ENCODE measurements around the gene PDIA2. TPM values are rescaled to one million over a fixed set of nuclear protein-coding genes. Genes with fewer than 3 reads are reported as not detected.

Gene PDIA2
- polyA plus RNA-seq, 3 donors: 0.73 to 2.5 (median 1.6) TPM

Other genes with a start within 250 kb of the PDIA2 start
- gene POLR3K, start 229.6 kb upstream of the PDIA2 start, polyA plus RNA-seq (ENCODE audit: insufficient read length in 3 of 3): 10 to 100 TPM; 11.4 to 14.6 (median 12.5) TPM
- 10 to 100 TPM; 36.0 to 47.0 (median 36.2) TPM for gene SNRNP25, start 229.3 kb upstream of the PDIA2 start, polyA plus RNA-seq (ENCODE audit: insufficient read length in 3 of 3)
- gene RHBDF1, start 210.5 kb upstream of the PDIA2 start, polyA plus RNA-seq (ENCODE audit: insufficient read length in 3 of 3): 10 to 100 TPM; 22.0 to 30.6 (median 25.7) TPM
- gene MPG, start 204.9 kb upstream of the PDIA2 start, polyA plus RNA-seq (ENCODE audit: insufficient read length in 3 of 3): 10 to 100 TPM; 15.3 to 27.1 (median 26.7) TPM
- gene NPRL3, start 144.5 kb upstream of the PDIA2 start, polyA plus RNA-seq (ENCODE audit: insufficient read length in 3 of 3): 10 to 100 TPM; 28.6 to 31.4 (median 31.2) TPM
- 1 to 10 TPM in 2 of 3 donors, not detected in 1; 1.4 to 1.6 TPM for gene HBZ, start 130.5 kb upstream of the PDIA2 start, polyA plus RNA-seq (ENCODE audit: insufficient read length in 3 of 3)
- gene HBM, start 117.2 kb upstream of the PDIA2 start, polyA plus RNA-seq (ENCODE audit: insufficient read length in 3 of 3): 1 to 10 TPM; 5.0 to 5.2 (median 5.0) TPM
- 1,000 to 10,000 TPM in 2 of 3 donors, 100 to 1,000 TPM in 1; 873 to 1,661 (median 1,303) TPM for gene HBA2, start 110.3 kb upstream of the PDIA2 start, polyA plus RNA-seq (ENCODE audit: insufficient read length in 3 of 3)
- gene HBA1, start 106.5 kb upstream of the PDIA2 start, polyA plus RNA-seq (ENCODE audit: insufficient read length in 3 of 3): 1,000 to 10,000 TPM in 1 of 3 donors, 100 to 1,000 TPM in 2; 591 to 1,202 (median 749) TPM
- gene HBQ1, start 102.7 kb upstream of the PDIA2 start, polyA plus RNA-seq (ENCODE audit: insufficient read length in 3 of 3): under 1 TPM; 0.67 to 0.98 (median 0.78) TPM
- 100 to 1,000 TPM; 120 to 175 (median 128) TPM for gene LUC7L, start 53.7 kb upstream of the PDIA2 start, polyA plus RNA-seq (ENCODE audit: insufficient read length in 3 of 3)
- gene FAM234A, start 48.3 kb upstream of the PDIA2 start, polyA plus RNA-seq (ENCODE audit: insufficient read length in 3 of 3): 10 to 100 TPM; 72.6 to 86.1 (median 82.5) TPM
- 1 to 10 TPM in 2 of 3 donors, under 1 TPM in 1; 0.89 to 2.2 (median 2.0) TPM for gene RGS11, start 7.2 kb upstream of the PDIA2 start, polyA plus RNA-seq (ENCODE audit: insufficient read length in 3 of 3)
- gene ARHGDIG, start 2.6 kb upstream of the PDIA2 start, polyA plus RNA-seq (ENCODE audit: insufficient read length in 3 of 3): 1 to 10 TPM; 1.3 to 6.1 (median 2.6) TPM
- 10 to 100 TPM; 14.1 to 23.7 (median 22.2) TPM for gene AXIN1, start 69.6 kb downstream of the PDIA2 start, polyA plus RNA-seq (ENCODE audit: insufficient read length in 3 of 3)
- gene MRPL28, start 87.4 kb downstream of the PDIA2 start, polyA plus RNA-seq (ENCODE audit: insufficient read length in 3 of 3): 10 to 100 TPM; 55.3 to 90.5 (median 65.3) TPM
- 10 to 100 TPM; 56.7 to 71.2 (median 60.6) TPM for gene PGAP6, start 98.8 kb downstream of the PDIA2 start, polyA plus RNA-seq (ENCODE audit: insufficient read length in 3 of 3)
- 100 to 1,000 TPM; 108 to 146 (median 134) TPM for gene NME4, start 114.0 kb downstream of the PDIA2 start, polyA plus RNA-seq (ENCODE audit: insufficient read length in 3 of 3)
- gene DECR2, start 118.7 kb downstream of the PDIA2 start, polyA plus RNA-seq (ENCODE audit: insufficient read length in 3 of 3): 10 to 100 TPM; 20.7 to 47.6 (median 21.2) TPM
- gene RAB11FIP3, start 142.5 kb downstream of the PDIA2 start, polyA plus RNA-seq (ENCODE audit: insufficient read length in 3 of 3): 100 to 1,000 TPM in 2 of 3 donors, 10 to 100 TPM in 1; 96.3 to 159 (median 104) TPM
- gene CAPN15, start 244.5 kb downstream of the PDIA2 start, polyA plus RNA-seq (ENCODE audit: insufficient read length in 3 of 3): 10 to 100 TPM; 23.2 to 37.7 (median 35.0) TPM

Data from renal cortex interstitium (tissue), 3 donors.